ENCODE measurements around the gene MEIS2.
A peak's percentile ranks its signal among the peaks of the same experiment; 100 is the strongest.

Gene MEIS2

GRCh38 chr15:37046876-37047614 is 53.3 kb downstream of the MEIS2 start:
- intact Hi-C loops (cut with DNase I), result no loop called here

GRCh38 chr15:37045859-37046740 is 54.2 kb downstream of the MEIS2 start:
- intact Hi-C loops (cut with DNase I), result no loop called here
- peak in 8 of 10 donors; percentile 17 to 86 (median 30) for DNase-seq

More at GRCh38 chr15:37046876-37047614, 53.3 kb downstream of the MEIS2 start:
- DNase-seq, result no peak

- intact Hi-C loops (cut with DNase I), result no loop called here
- no peak for DNase-seq
These were observed 55.3 kb downstream of the MEIS2 start for GRCh38 chr15:37044915-37045648.

- no peak for DNase-seq
- intact Hi-C loops (cut with DNase I), result no loop called here
These were observed 58.5 kb downstream of the MEIS2 start for GRCh38 chr15:37041836-37042235.

GRCh38 chr15:37041042-37041441 is 59.3 kb downstream of the MEIS2 start:
- DNase-seq, result no peak
- intact Hi-C loops (cut with DNase I), result no loop called here

GRCh38 chr15:37040072-37040742 is 60.1 kb downstream of the MEIS2 start:
- no peak for DNase-seq
- intact Hi-C loops (cut with DNase I), result no loop called here

- no peak for DNase-seq
- intact Hi-C loops (cut with DNase I), result no loop called here
These were observed 61.6 kb downstream of the MEIS2 start for GRCh38 chr15:37038716-37039106.

GRCh38 chr15:37037850-37038715 is 62.3 kb downstream of the MEIS2 start:
- DNase-seq, result no peak
- intact Hi-C loops (cut with DNase I), result no loop called here

GRCh38 chr15:37037071-37037655 is 63.2 kb downstream of the MEIS2 start:
- intact Hi-C loops (cut with DNase I), result no loop called here
- DNase-seq, result no peak

- DNase-seq, result no peak
- intact Hi-C loops (cut with DNase I), result no loop called here
These were observed 65.3 kb downstream of the MEIS2 start for GRCh38 chr15:37034835-37035748.

GRCh38 chr15:37034392-37034791 is 66.0 kb downstream of the MEIS2 start:
- intact Hi-C loops (cut with DNase I), result no loop called here

GRCh38 chr15:37032091-37032775 is 68.1 kb downstream of the MEIS2 start:
- intact Hi-C loops (cut with DNase I), result no loop called here
- no peak for DNase-seq

More at GRCh38 chr15:37034392-37034791, 66.0 kb downstream of the MEIS2 start:
- no peak for DNase-seq

GRCh38 chr15:37031198-37031597 is 69.2 kb downstream of the MEIS2 start:
- intact Hi-C loops (cut with DNase I), result no loop called here
- DNase-seq, result no peak

- DNase-seq, result no peak
- intact Hi-C loops (cut with DNase I), result no loop called here
These were observed 71.6 kb downstream of the MEIS2 start for GRCh38 chr15:37028625-37029296.

GRCh38 chr15:37020852-37021251 is 79.5 kb downstream of the MEIS2 start:
- no peak for DNase-seq
- intact Hi-C loops (cut with DNase I), result no loop called here

GRCh38 chr15:37019479-37020433 is 80.6 kb downstream of the MEIS2 start:
- no peak for DNase-seq
- intact Hi-C loops (cut with DNase I), result no loop called here
